GM12878 (cell line): Measurements from ENCODE around the gene PI4KA. TPM values are rescaled to one million over a fixed set of nuclear protein-coding genes. Genes with fewer than 3 reads are reported as not detected.

Experiments
- ATAC-seq: fragments of 200-7000 bp; cut with Tn5 transposase; 3 replicates; pipeline ENCODE4 v1.9.1; 2020; ENCODE audit warnings: mild to moderate bottlenecking, moderate library complexity
- BruUV-seq: library from RNA; stranded (reverse); fragments of 400-500 nt; replicated peaks from 2 replicates; lab custom pipeline; 2021; lab: Mats Ljungman, UMichigan
- CTCF ChIA-PET: fragments of 300-600 bp; sonication (Branson Sonifier 250); formaldehyde crosslinking; extraction: SDS; loops from one replicate; lab custom pipeline; 2021; ENCODE audit warnings: inconsistent platforms; lab: Yijun Ruan, JAX
- POLR2A ChIA-PET: fragments of 350-600 bp; formaldehyde crosslinking; extraction: SDS; loops from one replicate; lab custom pipeline; 2021; ENCODE audit warnings: inconsistent platforms; lab: Charles Lee
- RAD21 ChIA-PET: fragments of 300-600 bp; sonication (Branson Sonifier 250); formaldehyde crosslinking; loops from one replicate; lab custom pipeline; 2023; ENCODE audit warnings: antibody characterized with exemption; ENCODE audit not compliant: unreplicated experiment; lab: Charles Lee
- SMC1A ChIA-PET: fragments of 300-600 bp; sonication (Branson Sonifier 250); formaldehyde crosslinking; loops from one replicate; lab custom pipeline; 2023; ENCODE audit not compliant: unreplicated experiment, uncharacterized antibody; lab: Charles Lee
- DNase-seq: peaks from one replicate; pipeline ENCODE4 v3.0.0-alpha.2; 2011; ENCODE audit warnings: low read depth, low spot score
- FAIRE-seq: peaks from 3 replicates; lab custom pipeline; 2011; peaks lifted over from hg19 to GRCh38; lab: Jason Lieb, UNC
- H2AFZ ChIP-seq: 2 replicates; pipeline ENCODE4 v1.6.0; 2011; ENCODE audit warnings: low read depth, low read length, control low read depth; ENCODE audit not compliant: control insufficient read depth
- H3K27ac ChIP-seq: 2 replicates; pipeline ENCODE4 v1.5.1; 2011; ENCODE audit warnings: control low read depth; ENCODE audit not compliant: control insufficient read depth, insufficient read depth
- H3K27me3 ChIP-seq, 2 experiments: replicated peaks in 1 of 2; 2 replicates each; pipeline versions ENCODE4 v1.6.0 to v1.6.1; 2011; ENCODE audit warnings: low read length in 1 of 2; ENCODE audit not compliant: control insufficient read depth in 2 of 2, insufficient read depth in 2 of 2
- H3K36me3 ChIP-seq, 2 experiments: 2 replicates each; pipeline ENCODE4 v1.5.1; 2011; ENCODE audit warnings: low read length in 1 of 2; ENCODE audit not compliant: control insufficient read depth in 2 of 2, insufficient read depth in 2 of 2
- H3K4me1 ChIP-seq: 2 replicates; pipeline ENCODE4 v1.6.1; 2011; ENCODE audit warnings: mild to moderate bottlenecking, low read length, moderate library complexity, mixed read lengths; ENCODE audit not compliant: control insufficient read depth, insufficient read depth
- H3K4me2 ChIP-seq: 2 replicates; pipeline ENCODE4 v1.6.0; 2011; ENCODE audit warnings: control low read depth; ENCODE audit not compliant: control insufficient read depth, insufficient read depth
- H3K4me3 ChIP-seq: fragments of 200-600 bp; sonication (generic); 2 replicates; pipeline ENCODE4 v1.5.1; 2016
- H3K79me2 ChIP-seq: 2 replicates; pipeline ENCODE4 v1.6.0; 2011; ENCODE audit warnings: low read length; ENCODE audit not compliant: control insufficient read depth, insufficient read depth
- H3K9ac ChIP-seq: 2 replicates; pipeline ENCODE4 v1.8.0; 2011; ENCODE audit warnings: low read length, control low read depth, mixed read lengths; ENCODE audit not compliant: control insufficient read depth, insufficient read depth
- H3K9me3 ChIP-seq: replicated peaks from 3 replicates; pipeline ENCODE4 v1.5.1; 2011; ENCODE audit warnings: mild to moderate bottlenecking, low read length; ENCODE audit not compliant: control insufficient read depth, insufficient read depth
- H4K20me1 ChIP-seq: 2 replicates; pipeline ENCODE4 v1.6.0; 2011; ENCODE audit not compliant: control insufficient read depth, insufficient read depth
- ASH2L ChIP-seq: fragments of 300-600, 200-600 bp; sonication (generic); IDR thresholded peaks from 2 replicates; pipeline ENCODE4 v1.6.1; 2017; ENCODE audit warnings: low read depth, mild to moderate bottlenecking, borderline replicate concordance
- CHD2 ChIP-seq: IDR thresholded peaks from 2 replicates; pipeline ENCODE4 v1.6.1; 2011; ENCODE audit warnings: low read depth, low read length, improper control_type of control experiment, borderline replicate concordance
- CREM ChIP-seq: IDR thresholded peaks from 2 replicates; pipeline ENCODE4 v1.6.1; 2014; ENCODE audit warnings: antibody characterized with exemption, low read depth
- CUX1 ChIP-seq: IDR thresholded peaks from 2 replicates; pipeline ENCODE4 v1.6.1; 2012; ENCODE audit warnings: improper control_type of control experiment, low read depth, low read length; ENCODE audit not compliant: insufficient replicate concordance
- GABPA ChIP-seq: IDR thresholded peaks from 2 replicates; pipeline ENCODE4 v1.6.1; 2014; ENCODE audit warnings: antibody characterized with exemption, low read depth, mild to moderate bottlenecking, inconsistent platforms
- HDAC2 ChIP-seq: fragments of 200-600 bp; sonication (generic); IDR thresholded peaks from 2 replicates; pipeline ENCODE4 v1.6.1; 2017
- MTA2 ChIP-seq: fragments of 450-650 bp; IDR thresholded peaks from 2 replicates; pipeline ENCODE4 v1.6.1; 2016; ENCODE audit warnings: low read depth, mild to moderate bottlenecking, moderate library complexity
- MYB ChIP-seq: fragments of 150-350 bp; IDR thresholded peaks from 2 replicates; pipeline ENCODE4 v1.6.1; 2014; ENCODE audit warnings: mild to moderate bottlenecking, low read depth, low read length, borderline replicate concordance
- RB1 ChIP-seq: fragments of 450-650 bp; formaldehyde crosslinking; IDR thresholded peaks from 2 replicates; pipeline ENCODE4 v1.6.1; 2017; ENCODE audit warnings: mild to moderate bottlenecking, borderline replicate concordance
- REST ChIP-seq: IDR thresholded peaks from 2 replicates; pipeline ENCODE4 v1.6.1; 2012; ENCODE audit warnings: mild to moderate bottlenecking, low read depth, low read length
- SMC3 ChIP-seq: IDR thresholded peaks from 2 replicates; pipeline ENCODE4 v1.6.1; 2011; ENCODE audit warnings: low read length, improper control_type of control experiment, borderline replicate concordance
- YY1 ChIP-seq: IDR thresholded peaks from 2 replicates; pipeline ENCODE4 v1.6.1; 2011; ENCODE audit warnings: low read depth, mild to moderate bottlenecking, low read length
- WGBS: methylation state at CpG from one replicate; pipeline ENCODE4 v1.1.6; 2016; ENCODE audit warnings: low lambda C conversion rate; ENCODE audit not compliant: insufficient replicate concordance, insufficient coverage; ENCODE audit errors: missing lambda C conversion rate; 5-methylcytosine and 5-hydroxymethylcytosine counted together
- in situ Hi-C: fragments of 300-500 bp; cut with MboI; formaldehyde crosslinking; loops from 9 replicates; pipeline ENCODE4 v1.14.3; 2018; ENCODE audit warnings: mixed read lengths
- intact Hi-C: fragments of 100-400 bp; cut with micrococcal nuclease; formaldehyde crosslinking; loops from one replicate; pipeline ENCODE4 v1.14.2; 2022; ENCODE audit not compliant: unreplicated experiment
- polyA plus RNA-seq, 11 experiments: library from polyadenylated mRNA; depleted of rRNA in 4 of 11; unstranded in 6 of 11; stranded (reverse) in 5 of 11; fragments of >200 nt; fragmentation: Nextera tagmentation in 4 of 11; fragmentation: Illumina TruSeq in 1 of 11; extraction: Ambion mirVana in 4 of 11; extraction: Trizol in 1 of 11; gene quantifications; 1 replicate in 1 of 11; 2 replicates in 10 of 11; pipeline versions ENCODE4 v1.2.1 to v1.2.3, GENCODE V29; 2011 to 2016; ENCODE audit warnings: inconsistent platforms in 2 of 11, missing spikeins in 2 of 11, low read depth in 1 of 11
- total RNA-seq, 4 experiments: library from RNA; depleted of rRNA in 3 of 4; stranded (reverse); fragments of >200 nt in 3 of 4; fragmentation: Illumina TruSeq in 1 of 4; extraction: Trizol in 1 of 4; gene quantifications; 2 replicates each; pipeline versions ENCODE4 v1.2.1 to v1.2.3, GENCODE V29; 2013 to 2021

PI4KA gene
- total and polyA plus RNA-seq, 10 of the 15 experiments (the other 5 are each of a cell fraction or from before 2014, with no cell fraction given) = 4.2 to 78.4 (median 42.1) TPM

DNA sequence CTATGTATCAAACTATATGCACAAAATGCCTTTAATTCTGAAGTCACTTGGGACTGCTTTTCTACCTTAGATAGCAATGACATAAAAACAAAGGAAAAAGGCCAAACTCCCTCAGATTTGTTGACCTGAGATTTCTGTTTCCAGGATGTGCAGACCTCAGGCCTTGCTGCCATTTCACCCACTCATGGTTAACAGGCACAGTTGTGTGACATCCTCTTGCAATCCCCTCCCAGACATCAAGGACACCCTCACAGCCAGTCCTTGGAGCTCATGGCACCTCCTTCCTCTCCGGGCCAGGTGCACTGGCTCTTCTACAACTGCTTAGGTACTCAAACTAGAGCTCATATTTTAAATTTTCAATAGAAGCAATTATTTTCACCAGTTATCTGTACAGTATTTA lies 47.4 kb downstream of the PI4KA start:
- in situ Hi-C loops (no loop called here), intact Hi-C loops (no loop called here)
- H3K4me2 ChIP-seq = no peak overlapping the region
- no peaks in the 10 kb centered on the region for H4K20me1 ChIP-seq
- no peak overlapping the region for H2AFZ ChIP-seq
- no peak for DNase-seq
- POLR2A ChIA-PET = no interaction called here
- no peaks in the 10 kb centered on the region for H3K79me2 ChIP-seq
- H3K36me3 ChIP-seq = peaks cover 0 to 2% of the 10 kb centered on the region in 2 experiments; a peak in 2 of 4 replicates
- no peak overlapping the region for H3K9ac ChIP-seq
- TF ChIP-seq SMC3 (no peak), MTA2 (no peak), GABPA (no peak), RB1 (no peak), MYB (no peak), YY1 (no peak), HDAC2 (no peak), REST (no peak), CREM (no peak), CUX1 (no peak), ASH2L (no peak), CHD2 (no peak)
- no peaks in the 10 kb centered on the region for H3K27me3 ChIP-seq
- SMC1A ChIA-PET = no interaction called here
- FAIRE-seq = no peak
- WGBS = 95% methylated on average over 1 of the region's 1 CpG
- CTCF ChIA-PET = no interaction called here
- RAD21 ChIA-PET = no interaction called here
- no peaks in the 10 kb centered on the region for H3K9me3 ChIP-seq
- H3K4me1 ChIP-seq = no peaks in the 10 kb centered on the region
- no peak overlapping the region for H3K27ac ChIP-seq
- no TSS peak for BruUV-seq
- no peak for ATAC-seq
- H3K4me3 ChIP-seq = no peak overlapping the region
